ENCODE measurements around the gene DAPK2.

The DAPK2 gene

GRCh38 chr15:63979262-63979793 lies 67.0 kb downstream of the DAPK2 start:
- H3K27me3 ChIP-seq (ENCODE audit: control insufficient read depth, insufficient read depth, low read length) = no peaks in the 10 kb centered on the region
- H3K4me1 ChIP-seq (ENCODE audit: control insufficient read depth, insufficient read depth, low read length) = no peaks in the 10 kb centered on the region
- H3K36me3 ChIP-seq (ENCODE audit: insufficient read depth, low read length) = no peaks in the 10 kb centered on the region
- no peak overlapping the region for H3K4me3 ChIP-seq (ENCODE audit: low read length)
- no peaks in the 10 kb centered on the region for H3K9me3 ChIP-seq (replicated peaks; ENCODE audit: low read length)
- no peak overlapping the region for H3K9ac ChIP-seq (ENCODE audit: low read depth, low read length)
- H3K4me2 ChIP-seq (ENCODE audit: low read length) = no peak overlapping the region

GRCh38 chr15:63978511-63979261 lies 67.6 kb downstream of the DAPK2 start:
- H3K4me2 ChIP-seq (ENCODE audit: low read length) = no peak overlapping the region
- H3K9ac ChIP-seq (ENCODE audit: low read depth, low read length) = no peak overlapping the region
- H3K36me3 ChIP-seq (ENCODE audit: insufficient read depth, low read length) = no peaks in the 10 kb centered on the region
- H3K4me1 ChIP-seq (ENCODE audit: control insufficient read depth, insufficient read depth, low read length) = no peaks in the 10 kb centered on the region
- no peaks in the 10 kb centered on the region for H3K9me3 ChIP-seq (replicated peaks; ENCODE audit: low read length)
- H3K27me3 ChIP-seq (ENCODE audit: control insufficient read depth, insufficient read depth, low read length) = no peaks in the 10 kb centered on the region
- no peak overlapping the region for H3K4me3 ChIP-seq (ENCODE audit: low read length)

- no peaks in the 10 kb centered on the region for H3K36me3 ChIP-seq (ENCODE audit: insufficient read depth, low read length)
- no peak overlapping the region for H3K4me2 ChIP-seq (ENCODE audit: low read length)
- H3K4me1 ChIP-seq (ENCODE audit: control insufficient read depth, insufficient read depth, low read length) = peaks cover 6% of the 10 kb centered on the region
- no peaks in the 10 kb centered on the region for H3K27me3 ChIP-seq (ENCODE audit: control insufficient read depth, insufficient read depth, low read length)
- H3K4me3 ChIP-seq (ENCODE audit: low read length) = no peak overlapping the region
- no peak overlapping the region for H3K9ac ChIP-seq (ENCODE audit: low read depth, low read length)
- H3K9me3 ChIP-seq (replicated peaks; ENCODE audit: low read length) = no peaks in the 10 kb centered on the region
These were observed 69.2 kb downstream of the DAPK2 start for GRCh38 chr15:63977119-63977518.

GRCh38 chr15:63974021-63974420 lies 72.3 kb downstream of the DAPK2 start:
- H3K4me3 ChIP-seq (ENCODE audit: low read length) = no peak overlapping the region
- no peaks in the 10 kb centered on the region for H3K27me3 ChIP-seq (ENCODE audit: control insufficient read depth, insufficient read depth, low read length)
- peaks cover 10% of the 10 kb centered on the region for H3K4me1 ChIP-seq (ENCODE audit: control insufficient read depth, insufficient read depth, low read length)
- no peak overlapping the region for H3K9ac ChIP-seq (ENCODE audit: low read depth, low read length)
- H3K36me3 ChIP-seq (ENCODE audit: insufficient read depth, low read length) = no peaks in the 10 kb centered on the region
- H3K4me2 ChIP-seq (ENCODE audit: low read length) = no peak overlapping the region
- no peaks in the 10 kb centered on the region for H3K9me3 ChIP-seq (replicated peaks; ENCODE audit: low read length)

- Histone ChIP-seq H3K27me3 (ENCODE audit: control insufficient read depth, insufficient read depth, low read length) (no peaks in the 10 kb centered on the region), H3K4me2 (ENCODE audit: low read length) (no peak overlapping the region), H3K4me1 (ENCODE audit: control insufficient read depth, insufficient read depth, low read length) (peaks cover 10% of the 10 kb centered on the region), H3K9ac (ENCODE audit: low read depth, low read length) (no peak overlapping the region), H3K9me3 (replicated peaks; ENCODE audit: low read length) (no peaks in the 10 kb centered on the region), H3K36me3 (ENCODE audit: insufficient read depth, low read length) (no peaks in the 10 kb centered on the region), H3K4me3 (ENCODE audit: low read length) (no peak overlapping the region)
These were observed 72.9 kb downstream of the DAPK2 start for GRCh38 chr15:63973212-63974009.

- no peaks in the 10 kb centered on the region for H3K9me3 ChIP-seq (replicated peaks; ENCODE audit: low read length)
- peaks cover 10% of the 10 kb centered on the region for H3K4me1 ChIP-seq (ENCODE audit: control insufficient read depth, insufficient read depth, low read length)
- H3K9ac ChIP-seq (ENCODE audit: low read depth, low read length) = no peak overlapping the region
- no peak overlapping the region for H3K4me3 ChIP-seq (ENCODE audit: low read length)
- H3K27me3 ChIP-seq (ENCODE audit: control insufficient read depth, insufficient read depth, low read length) = no peaks in the 10 kb centered on the region
- no peak overlapping the region for H3K4me2 ChIP-seq (ENCODE audit: low read length)
- no peaks in the 10 kb centered on the region for H3K36me3 ChIP-seq (ENCODE audit: insufficient read depth, low read length)
These were observed 73.5 kb downstream of the DAPK2 start for GRCh38 chr15:63972801-63973200.

GRCh38 chr15:63971904-63972303 lies 74.4 kb downstream of the DAPK2 start:
- no peaks in the 10 kb centered on the region for H3K9me3 ChIP-seq (replicated peaks; ENCODE audit: low read length)
- H3K4me2 ChIP-seq (ENCODE audit: low read length) = no peak overlapping the region
- H3K4me3 ChIP-seq (ENCODE audit: low read length) = no peak overlapping the region
- peaks cover 10% of the 10 kb centered on the region for H3K4me1 ChIP-seq (ENCODE audit: control insufficient read depth, insufficient read depth, low read length)
- H3K27me3 ChIP-seq (ENCODE audit: control insufficient read depth, insufficient read depth, low read length) = no peaks in the 10 kb centered on the region
- no peaks in the 10 kb centered on the region for H3K36me3 ChIP-seq (ENCODE audit: insufficient read depth, low read length)
- H3K9ac ChIP-seq (ENCODE audit: low read depth, low read length) = no peak overlapping the region

GRCh38 chr15:63971427-63971805 lies 74.9 kb downstream of the DAPK2 start:
- no peaks in the 10 kb centered on the region for H3K27me3 ChIP-seq (ENCODE audit: control insufficient read depth, insufficient read depth, low read length)
- H3K36me3 ChIP-seq (ENCODE audit: insufficient read depth, low read length) = no peaks in the 10 kb centered on the region
- no peak overlapping the region for H3K9ac ChIP-seq (ENCODE audit: low read depth, low read length)
- H3K4me1 ChIP-seq (ENCODE audit: control insufficient read depth, insufficient read depth, low read length) = peaks cover 10% of the 10 kb centered on the region
- H3K4me2 ChIP-seq (ENCODE audit: low read length) = no peak overlapping the region
- no peaks in the 10 kb centered on the region for H3K9me3 ChIP-seq (replicated peaks; ENCODE audit: low read length)
- H3K4me3 ChIP-seq (ENCODE audit: low read length) = no peak overlapping the region

- H3K4me2 ChIP-seq (ENCODE audit: low read length) = no peak overlapping the region
- peaks cover 10% of the 10 kb centered on the region for H3K4me1 ChIP-seq (ENCODE audit: control insufficient read depth, insufficient read depth, low read length)
- H3K27me3 ChIP-seq (ENCODE audit: control insufficient read depth, insufficient read depth, low read length) = no peaks in the 10 kb centered on the region
- no peaks in the 10 kb centered on the region for H3K9me3 ChIP-seq (replicated peaks; ENCODE audit: low read length)
- H3K9ac ChIP-seq (ENCODE audit: low read depth, low read length) = no peak overlapping the region
- no peaks in the 10 kb centered on the region for H3K36me3 ChIP-seq (ENCODE audit: insufficient read depth, low read length)
- no peak overlapping the region for H3K4me3 ChIP-seq (ENCODE audit: low read length)
These were observed 75.5 kb downstream of the DAPK2 start for GRCh38 chr15:63970621-63971426.

GRCh38 chr15:63969652-63970421 lies 76.4 kb downstream of the DAPK2 start:
- H3K27me3 ChIP-seq (ENCODE audit: control insufficient read depth, insufficient read depth, low read length) = no peaks in the 10 kb centered on the region

More at GRCh38 chr15:63969652-63970421, 76.4 kb downstream of the DAPK2 start:
- Histone ChIP-seq H3K36me3 (ENCODE audit: insufficient read depth, low read length) (no peaks in the 10 kb centered on the region), H3K4me1 (ENCODE audit: control insufficient read depth, insufficient read depth, low read length) (peaks cover 10% of the 10 kb centered on the region), H3K4me3 (ENCODE audit: low read length) (no peak overlapping the region), H3K9me3 (replicated peaks; ENCODE audit: low read length) (no peaks in the 10 kb centered on the region), H3K9ac (ENCODE audit: low read depth, low read length) (no peak overlapping the region), H3K4me2 (ENCODE audit: low read length) (no peak overlapping the region)

All from skeletal muscle satellite cell (primary cell).